HuH-7 (cell line): ENCODE results near the gene TTLL5.

Experiments
- DNase-seq: peaks from one replicate; pipeline ENCODE4 v3.0.0; 2011; ENCODE audit warnings: low spot score

TTLL5 gene

DNA sequence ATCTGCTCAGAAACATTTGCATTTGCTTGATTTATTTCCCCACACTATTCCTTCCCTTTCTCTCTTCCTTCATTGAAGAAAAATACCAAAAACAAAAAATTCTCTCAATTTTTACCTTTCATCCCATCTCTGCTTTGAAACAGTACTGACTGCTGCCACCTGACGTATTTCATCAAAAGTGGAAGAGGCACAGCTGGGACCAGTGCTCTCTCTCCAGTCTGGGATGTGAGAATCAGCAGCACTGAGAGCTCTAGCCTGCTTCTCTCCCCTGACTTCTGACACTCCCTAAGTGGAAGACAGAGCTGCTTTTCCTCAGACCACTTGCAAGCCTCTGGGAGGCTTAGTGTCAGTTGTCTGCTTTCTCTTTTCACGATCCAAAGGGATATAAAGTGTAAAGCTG lies 36.9 kb downstream of the TTLL5 start:
- DNase-seq = no peak

DNA sequence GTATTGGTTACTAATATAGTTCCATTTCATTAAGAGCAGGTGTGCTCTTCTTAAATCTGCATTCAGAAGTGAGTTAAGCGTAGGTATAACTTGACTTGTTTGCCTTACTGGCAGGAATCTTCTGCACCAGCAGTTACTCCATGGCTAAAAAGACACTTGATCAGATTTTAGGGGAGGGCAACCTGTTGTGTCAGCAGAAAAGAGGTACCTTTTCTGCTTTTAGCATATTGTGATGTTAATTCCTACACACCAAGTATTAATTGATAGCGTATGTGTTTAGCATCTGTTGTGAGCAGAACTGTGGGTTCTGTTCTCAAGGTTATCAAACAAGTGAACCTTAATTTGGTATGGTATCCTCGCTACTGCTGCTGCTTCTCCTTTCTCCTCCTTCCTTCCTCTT lies 38.3 kb downstream of the TTLL5 start:
- no peak for DNase-seq

DNA sequence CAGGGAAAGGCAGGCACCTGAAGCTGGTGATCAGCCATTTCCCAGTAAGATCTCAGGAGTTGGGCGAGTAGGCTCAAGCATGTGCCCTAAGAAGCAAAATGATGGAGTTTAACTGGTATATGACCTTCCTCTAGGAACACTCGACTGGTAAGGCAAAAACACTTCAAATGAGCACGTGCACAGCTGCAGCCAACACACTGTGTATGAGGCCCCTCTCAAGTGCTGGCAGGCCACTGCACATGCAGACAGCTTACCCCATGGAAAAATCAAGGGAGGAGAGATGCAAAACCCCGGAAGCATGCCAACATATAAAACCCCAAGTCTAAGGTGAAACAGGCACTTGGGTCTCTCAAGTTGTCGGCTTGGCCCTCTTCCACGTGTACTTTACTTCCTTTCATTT lies 39.2 kb downstream of the TTLL5 start:
- no peak for DNase-seq

DNA sequence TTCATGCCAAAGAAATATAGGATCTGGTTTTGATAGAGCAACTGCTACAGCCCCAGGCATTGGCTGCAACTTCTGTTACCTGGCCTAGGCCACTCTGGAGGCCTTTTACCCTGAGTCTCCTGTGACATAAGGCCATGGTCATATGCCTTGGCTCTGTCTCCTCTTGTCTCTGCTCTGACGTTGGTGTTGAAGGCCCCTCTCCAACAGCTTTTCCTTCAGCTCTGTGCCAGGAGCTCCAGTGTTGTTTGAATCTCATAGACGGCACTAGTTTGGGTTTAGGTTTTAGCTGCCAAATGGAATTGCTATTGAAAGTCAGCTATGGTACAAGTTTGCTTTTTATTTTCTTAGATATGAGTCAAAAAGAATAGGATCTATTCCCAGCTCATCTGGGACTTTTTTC lies 41.1 kb downstream of the TTLL5 start:
- no peak for DNase-seq

DNA sequence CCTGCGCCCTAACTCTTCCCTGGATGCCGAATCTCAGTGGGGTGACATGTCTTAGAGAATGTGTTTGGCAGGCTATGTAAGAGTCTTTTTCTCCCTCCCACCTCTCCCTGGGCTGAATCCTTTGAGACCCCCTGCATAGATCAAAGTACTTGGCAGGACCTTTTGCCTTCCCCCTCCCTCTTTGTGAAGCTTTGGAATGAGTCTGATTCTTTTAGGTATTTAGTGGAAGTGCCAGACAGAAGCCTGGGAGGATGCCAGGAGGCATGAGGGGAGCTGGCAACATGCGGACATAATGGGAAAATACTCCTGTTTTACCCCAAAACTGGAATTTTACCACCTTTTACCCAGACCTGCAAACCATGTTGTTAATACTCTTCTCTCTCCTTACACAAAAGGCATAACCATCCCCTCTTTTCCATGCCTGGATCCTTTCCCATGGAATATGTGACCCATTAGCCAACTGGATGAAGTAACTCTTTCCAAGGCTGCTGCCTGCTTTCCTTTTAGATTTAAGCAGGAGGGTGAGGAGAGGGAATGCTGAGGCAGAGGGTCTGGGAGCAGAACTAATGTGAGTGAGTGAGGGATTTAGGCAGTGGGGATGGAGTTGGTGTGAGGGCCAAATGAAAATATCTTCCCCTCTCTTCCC lies 41.7 kb downstream of the TTLL5 start:
- DNase-seq = no peak

DNA sequence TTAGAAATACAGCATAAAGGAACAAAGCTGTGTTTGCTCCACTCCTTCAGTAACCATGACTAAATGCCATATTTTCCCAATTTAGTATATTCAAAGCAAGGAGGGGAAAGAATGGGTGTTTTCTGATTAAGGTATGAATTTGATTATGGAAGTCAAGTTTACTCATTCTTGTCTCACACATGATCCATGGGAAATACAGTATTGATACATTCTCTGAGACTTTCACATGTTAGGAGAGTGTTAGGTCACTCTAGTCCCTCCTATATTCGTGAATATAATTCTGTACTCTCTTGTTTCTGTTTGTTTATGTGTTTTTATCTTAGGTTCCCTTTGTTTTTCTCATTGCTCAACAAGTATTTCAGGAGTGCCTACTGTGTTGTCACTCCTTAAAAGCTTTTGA lies 42.4 kb downstream of the TTLL5 start:
- DNase-seq = no peak

DNA sequence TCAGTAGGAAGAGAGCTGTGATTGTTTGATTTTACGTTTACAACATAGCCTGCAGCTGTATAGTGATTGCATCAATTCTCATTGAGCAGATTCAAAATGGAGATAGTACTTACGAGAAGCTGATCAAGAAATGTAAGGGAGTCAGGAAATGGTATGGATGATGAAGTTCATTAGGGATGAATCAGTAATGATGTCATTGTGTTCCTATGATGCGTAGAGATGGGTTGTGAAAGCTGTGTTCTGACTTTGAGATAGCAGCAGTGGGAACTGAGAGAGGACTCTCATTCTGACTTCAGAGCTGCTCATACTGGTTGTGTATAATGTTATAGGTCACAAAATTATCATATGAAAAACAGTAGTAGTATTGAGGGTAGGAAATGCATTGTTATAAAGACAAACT lies 44.0 kb downstream of the TTLL5 start:
- no peak for DNase-seq

DNA sequence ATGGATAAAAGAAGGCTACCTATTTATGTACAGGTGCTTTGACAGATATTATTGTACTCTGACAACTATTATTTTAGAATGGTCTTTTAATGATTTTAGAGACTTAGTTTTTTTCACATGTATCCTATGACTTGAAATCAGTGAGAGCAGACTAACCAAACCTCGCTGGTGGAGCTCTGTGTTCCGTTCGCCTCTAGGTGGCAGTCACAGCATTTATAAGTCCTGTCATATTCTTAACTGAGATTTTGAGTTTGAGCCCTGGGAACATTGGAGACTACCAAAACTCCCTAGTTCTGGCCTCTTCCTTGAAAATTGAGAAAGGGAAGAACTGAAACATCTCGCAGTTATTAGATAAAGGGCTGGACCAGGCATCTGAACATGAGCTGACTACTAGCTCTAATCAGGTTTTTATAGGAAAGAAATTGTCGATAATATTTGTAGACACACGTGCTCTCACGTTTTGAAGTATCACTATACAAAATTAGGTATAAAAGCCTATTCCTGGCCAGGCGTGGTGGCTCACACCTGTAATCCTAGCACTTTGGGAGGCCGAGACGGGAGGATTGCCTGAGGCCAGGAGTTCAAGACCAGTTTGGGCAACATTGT lies 48.3 kb downstream of the TTLL5 start:
- peak; percentile 45 for DNase-seq

DNA sequence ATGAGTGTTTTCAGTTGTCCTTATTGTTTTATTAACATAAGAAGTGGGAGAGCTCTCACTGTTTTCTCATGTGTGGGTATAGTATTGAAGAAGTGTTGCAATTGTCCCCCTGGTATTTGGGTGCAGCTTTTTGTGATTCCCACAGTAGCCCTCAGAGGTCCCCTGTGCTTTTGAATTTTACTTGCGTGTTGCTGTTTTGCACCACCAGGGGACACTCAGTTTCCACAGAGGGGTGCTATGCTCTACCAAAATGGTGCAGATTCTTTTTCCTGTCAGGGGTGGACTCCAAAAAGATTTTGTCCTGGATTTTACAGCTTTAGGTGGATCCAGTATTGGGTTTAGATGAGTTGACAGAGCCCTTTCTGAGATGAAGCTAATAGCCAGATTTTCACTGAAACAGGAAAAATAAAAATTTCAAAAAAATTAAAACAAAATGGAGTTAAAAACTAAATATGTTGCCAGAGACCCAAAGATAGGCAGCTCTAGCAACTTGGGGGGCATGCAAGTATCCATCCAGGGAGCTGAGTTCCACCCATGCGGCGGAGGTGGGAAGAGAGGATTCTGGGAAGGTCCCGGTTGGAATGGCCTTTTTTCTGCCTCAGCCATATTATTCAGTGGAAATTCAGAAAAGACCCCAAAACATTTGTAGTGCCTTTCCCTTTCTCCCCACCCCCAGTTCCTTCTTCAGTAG lies 50.2 kb downstream of the TTLL5 start:
- DNase-seq = peak; percentile 22

DNA sequence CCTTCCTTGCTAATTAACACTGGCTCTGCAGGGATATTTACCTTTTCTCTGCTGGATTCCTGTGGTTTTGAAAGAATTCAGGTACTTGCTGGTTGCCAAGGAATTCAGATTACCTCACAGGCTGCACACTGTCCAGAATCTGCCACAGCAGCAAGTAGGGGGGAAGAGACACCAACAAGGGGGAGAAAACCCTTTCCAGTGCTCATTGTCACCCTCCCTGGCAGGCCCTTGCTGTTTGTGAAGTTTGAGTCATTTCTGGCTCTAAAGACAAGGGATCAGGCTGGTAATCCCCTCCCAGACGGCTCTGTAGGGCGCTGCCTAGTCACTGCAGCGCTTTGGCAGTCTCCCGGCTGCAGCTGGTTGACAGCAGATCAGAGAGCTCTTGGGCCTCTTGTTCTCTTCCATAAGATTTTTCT lies 50.8 kb downstream of the TTLL5 start:
- DNase-seq = peak; percentile 42

DNA sequence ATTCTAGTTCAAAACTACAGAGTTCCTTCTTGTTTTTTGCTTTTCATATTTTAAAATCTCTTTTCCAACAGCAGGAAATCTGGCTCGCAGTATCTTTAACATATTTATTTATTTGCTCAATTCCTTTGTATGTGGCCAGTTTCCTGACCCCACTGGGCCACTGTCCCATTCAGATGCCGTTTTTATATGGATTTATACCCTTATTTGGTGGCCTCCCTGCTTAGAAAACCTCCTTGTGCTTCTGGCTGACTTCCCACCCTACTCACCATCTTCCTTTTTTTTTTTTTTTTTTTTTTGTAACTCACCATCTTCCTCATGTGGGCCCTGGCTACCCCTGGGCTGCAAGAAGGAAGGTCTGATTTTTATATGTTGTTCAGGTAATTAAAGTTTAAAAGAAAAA lies 53.9 kb downstream of the TTLL5 start:
- no peak for DNase-seq

DNA sequence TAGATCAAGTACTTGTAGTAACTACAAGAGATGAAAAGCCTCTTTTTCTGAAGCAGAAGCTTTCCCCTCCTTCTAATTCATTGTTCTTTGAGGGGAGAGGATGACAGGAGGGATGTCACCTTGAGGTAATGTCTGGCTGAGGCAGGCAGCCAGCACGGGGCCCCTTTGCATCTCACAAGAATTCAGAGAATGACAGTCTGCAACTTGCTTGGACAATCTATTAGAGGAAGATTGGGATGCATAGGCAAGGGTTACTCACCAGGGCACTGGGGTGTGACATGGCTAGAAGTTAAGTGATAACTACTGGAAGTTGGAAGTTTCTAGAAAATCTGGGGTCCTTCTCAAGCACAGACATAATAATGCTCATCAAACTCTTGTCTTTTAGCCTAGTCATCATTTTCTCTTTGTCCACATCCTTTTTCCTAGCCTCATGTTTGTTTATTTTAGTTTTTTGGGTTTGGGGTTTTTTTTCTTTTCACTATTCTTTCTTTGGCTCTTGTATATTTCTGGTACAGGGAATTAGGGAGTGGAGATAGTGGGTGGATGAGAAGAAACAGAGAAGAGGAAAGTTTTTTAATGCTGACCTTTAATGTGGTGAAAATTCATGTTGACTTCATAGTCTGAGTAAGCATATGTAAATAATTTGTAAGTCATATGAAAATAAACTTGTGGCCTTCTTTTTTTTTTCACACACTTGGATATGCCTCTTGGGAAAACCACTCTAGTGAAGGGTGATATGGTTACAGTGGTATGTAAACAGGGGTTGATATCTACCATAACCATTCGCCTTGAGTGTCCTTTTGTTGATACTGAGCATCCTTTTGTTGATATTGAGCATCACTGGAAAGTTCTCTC lies 55.1 kb downstream of the TTLL5 start:
- DNase-seq = no peak

DNA sequence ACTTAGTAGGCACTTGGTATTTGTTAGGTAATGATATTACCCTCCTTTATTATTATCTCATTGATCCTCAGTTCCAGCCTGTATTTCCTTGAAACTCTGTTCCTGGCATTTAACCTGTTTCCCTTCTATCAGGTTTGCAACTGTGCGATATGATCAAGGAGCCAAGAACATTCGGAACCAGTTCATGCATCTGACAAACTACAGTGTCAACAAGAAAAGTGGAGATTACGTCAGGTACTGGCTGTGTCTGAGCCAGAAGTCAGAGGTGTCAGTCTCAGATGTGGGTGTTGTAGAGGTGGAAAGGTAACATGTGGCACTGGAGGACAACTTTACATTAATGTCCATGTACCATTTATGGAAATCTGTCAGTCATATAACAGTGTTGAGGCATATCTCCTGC lies 56.7 kb downstream of the TTLL5 start:
- DNase-seq = no peak

DNA sequence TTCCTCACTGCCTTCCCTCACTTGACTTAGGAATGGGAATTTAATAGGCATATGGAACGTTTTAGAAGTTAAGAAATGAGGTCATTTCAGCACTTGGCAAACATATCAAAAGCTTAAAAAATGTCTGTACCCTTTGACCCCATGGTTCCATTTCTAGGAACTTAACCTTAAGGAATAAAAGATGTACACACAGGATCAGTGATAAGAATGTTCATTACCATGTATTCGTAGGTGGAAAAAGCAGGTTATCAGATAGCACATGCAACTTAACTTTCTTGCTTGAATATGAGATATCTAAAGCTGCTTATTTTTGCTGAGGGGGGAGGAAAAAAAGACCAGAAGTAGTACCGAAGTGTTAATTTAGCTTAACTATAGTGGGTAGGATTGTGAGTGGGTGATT lies 57.2 kb downstream of the TTLL5 start:
- no peak for DNase-seq

DNA sequence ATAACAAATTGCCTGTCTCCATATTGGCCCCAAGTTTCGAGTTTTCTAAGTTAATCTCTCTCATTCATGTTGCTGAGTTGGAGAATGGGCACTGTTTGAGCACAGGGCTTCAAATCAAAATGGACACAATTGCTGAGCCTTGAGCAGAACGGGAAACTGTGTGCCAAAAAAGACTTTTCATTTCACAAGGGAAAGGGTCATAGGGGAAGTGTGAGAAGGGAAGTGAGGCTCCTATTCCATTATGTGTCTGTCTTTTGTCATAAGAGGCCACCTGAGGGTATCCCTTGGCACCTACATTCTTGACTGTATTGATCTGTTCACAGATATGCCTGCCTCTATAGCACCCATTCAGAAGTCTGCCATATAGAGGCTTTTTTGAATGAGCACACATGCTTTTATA lies 59.1 kb downstream of the TTLL5 start:
- no peak for DNase-seq

DNA sequence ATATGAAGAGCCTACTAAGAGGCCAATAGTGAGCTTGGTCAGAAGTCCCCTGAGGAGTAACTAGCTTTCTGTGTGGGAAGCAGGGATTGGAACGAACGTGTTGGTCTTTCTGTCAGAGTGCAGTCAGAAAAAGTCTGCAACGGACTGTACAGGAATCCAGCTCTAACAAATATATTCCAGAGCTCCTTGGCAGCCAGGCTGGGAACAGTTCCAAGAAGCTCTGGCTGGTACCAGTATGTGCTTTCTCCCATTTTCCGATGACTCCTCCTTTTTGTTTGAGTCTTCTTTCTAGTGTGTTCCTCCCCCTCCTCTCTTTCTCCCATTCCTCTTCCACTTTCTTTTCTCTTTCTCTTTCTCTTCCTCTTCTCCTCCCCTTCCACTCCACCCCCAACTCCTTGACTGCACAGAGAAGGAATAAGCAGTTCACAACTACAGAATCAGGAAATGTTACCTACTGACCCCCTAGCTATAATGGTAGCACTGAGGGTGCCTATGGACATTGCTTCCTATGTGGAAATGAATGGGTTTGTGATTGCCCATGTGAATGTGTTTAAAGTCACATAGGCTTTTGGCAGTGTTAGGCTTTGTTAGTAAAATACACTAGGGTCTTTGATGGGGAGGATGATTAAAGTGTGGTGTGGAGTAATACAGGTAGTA lies 59.9 kb downstream of the TTLL5 start:
- DNase-seq = no peak

DNA sequence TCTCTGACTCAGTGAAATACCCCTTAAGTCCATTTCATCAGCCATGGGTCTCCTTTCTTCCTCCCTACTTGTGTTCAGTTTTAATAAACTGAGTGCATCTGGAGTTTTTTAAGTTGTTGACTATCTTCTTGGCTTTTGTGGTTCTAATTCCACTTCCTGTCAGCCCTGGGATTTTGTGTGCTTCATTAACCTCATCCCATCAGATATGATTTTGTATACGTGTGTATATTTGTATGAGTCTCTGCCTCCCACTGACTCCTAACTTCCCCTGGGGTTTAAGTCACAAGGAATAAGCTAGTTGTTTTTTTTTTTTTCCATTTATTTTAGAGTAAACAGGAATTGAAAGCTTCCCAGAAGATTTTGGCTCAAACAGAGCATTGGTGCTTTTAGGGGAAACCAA lies 62.7 kb downstream of the TTLL5 start:
- DNase-seq = no peak

DNA sequence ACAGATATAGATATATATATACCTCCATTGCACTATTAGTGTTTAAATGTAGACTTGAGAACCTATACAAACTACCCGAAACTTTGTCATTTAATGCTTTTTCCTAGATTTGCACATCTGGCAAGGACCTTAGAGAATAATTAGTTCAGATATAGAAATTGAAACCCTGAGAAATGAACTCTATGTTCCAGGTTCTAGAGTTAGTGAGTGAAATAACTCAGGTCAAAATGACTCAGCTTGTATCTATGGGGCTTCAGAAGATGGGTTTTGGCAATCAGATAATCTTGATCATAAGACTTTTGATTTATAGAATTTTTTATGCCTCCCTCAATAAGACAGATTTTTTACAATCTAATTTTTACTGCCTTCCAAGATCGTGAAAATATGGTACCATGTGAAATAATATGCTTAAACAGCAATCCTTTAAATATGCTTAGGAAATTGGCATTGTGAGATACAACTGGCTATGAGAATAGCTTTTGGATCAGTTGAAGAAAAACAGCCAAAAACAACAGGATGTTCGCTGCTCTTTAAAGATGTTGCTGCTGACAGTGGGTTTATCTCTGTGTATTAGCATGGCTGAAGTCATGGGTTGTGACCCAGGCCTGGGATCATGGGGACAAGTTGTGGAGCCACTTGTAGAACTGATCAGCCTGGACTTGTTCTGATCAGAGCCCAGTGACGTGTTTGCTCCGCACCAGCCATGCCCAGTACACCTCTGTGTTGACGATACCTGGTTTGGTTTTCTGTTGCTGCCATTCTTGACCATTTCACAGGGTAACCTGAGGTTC lies 63.6 kb downstream of the TTLL5 start:
- no peak for DNase-seq

DNA sequence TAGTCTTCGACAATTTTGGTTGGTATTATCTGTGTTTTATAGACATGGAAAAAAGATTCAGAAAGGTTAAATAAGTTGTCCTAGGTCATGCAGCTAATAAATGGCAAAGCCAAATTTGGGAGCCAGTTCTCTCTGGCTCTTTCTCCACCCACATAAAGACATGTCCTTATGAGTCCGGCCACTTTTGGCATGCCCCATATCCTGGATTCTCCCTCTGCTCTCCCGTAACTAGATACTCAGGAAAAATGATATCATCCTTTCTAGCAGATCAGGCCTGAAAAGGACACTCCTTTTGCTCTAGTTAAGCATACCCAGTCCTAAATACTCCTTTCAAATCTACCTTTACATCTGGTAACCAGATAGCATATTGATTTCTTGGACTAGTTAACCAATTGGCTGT lies 64.4 kb downstream of the TTLL5 start:
- no peak for DNase-seq

DNA sequence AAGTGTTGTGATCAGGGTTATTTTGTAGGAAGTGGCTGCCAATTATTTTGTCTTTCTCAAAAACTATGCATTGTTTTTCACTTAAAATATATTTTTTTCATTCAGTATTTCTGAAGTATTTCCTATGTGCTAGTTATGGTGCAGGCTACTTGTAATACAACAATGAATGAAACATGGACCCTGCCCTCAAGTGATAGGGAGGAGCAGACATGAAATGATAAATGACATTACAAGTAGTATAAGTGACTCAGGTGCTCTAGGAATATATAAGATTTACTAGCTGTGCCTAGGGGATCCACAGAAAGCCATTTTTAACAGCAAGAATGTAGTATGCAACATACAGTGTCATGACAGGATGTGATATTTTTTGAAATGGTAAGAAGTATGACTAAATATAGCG lies 65.3 kb downstream of the TTLL5 start:
- DNase-seq = no peak

DNA sequence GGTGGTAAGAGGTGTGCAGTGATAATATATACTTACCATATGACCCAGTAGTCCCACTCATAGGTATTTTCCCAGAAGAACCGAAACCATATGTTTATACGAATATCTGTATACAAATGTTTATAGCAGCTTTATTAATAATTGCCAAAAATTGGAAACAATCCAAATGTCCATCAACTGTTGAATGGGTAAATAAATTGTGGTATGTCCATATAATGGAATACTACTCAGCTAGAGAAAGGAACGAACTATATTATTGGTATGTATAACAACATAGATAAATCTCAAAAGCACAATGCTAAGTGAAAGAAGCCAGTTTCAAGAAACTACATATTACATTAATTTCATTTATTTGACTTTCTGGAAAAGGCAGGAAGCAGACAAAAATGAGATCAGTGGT lies 66.1 kb downstream of the TTLL5 start:
- no peak for DNase-seq
